ENCODE results near the gene SETD1A. TPM values are rescaled to one million over a fixed set of nuclear protein-coding genes. Genes with fewer than 3 reads are reported as not detected.

SETD1A gene
- total RNA-seq, 1 experiment from 2014 or later, result 15.8 TPM

DNA sequence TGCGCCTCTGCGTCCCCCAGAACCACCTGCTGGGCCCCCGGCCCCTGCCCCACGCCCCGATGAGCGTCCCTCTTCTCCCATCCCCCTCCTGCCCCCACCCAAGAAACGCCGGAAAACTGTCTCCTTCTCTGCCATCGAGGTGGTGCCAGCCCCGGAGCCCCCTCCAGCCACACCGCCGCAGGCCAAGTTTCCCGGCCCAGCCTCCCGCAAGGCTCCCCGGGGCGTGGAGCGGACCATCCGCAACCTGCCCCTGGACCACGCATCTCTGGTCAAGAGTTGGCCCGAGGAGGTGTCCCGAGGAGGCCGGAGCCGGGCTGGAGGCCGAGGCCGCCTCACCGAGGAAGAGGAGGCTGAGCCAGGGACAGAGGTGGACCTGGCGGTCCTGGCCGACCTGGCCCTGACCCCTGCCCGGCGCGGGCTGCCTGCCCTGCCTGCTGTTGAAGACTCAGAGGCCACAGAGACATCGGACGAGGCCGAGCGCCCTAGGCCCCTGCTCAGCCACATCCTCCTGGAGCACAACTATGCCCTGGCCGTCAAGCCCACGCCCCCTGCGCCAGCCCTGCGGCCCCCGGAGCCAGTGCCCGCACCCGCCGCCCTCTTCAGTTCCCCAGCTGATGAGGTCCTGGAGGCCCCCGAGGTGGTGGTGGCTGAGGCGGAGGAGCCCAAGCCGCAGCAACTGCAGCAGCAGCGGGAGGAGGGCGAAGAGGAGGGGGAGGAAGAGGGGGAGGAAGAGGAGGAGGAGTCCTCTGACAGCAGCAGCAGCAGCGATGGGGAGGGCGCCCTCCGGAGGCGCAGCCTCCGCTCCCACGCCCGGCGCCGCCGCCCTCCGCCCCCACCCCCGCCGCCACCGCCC lies 21.8 kb downstream of the SETD1A start:
- CTCF ChIA-PET, result no interaction called here
- no peak overlapping the region for H3K4me3 Mint-ChIP-seq (ENCODE audit: unreplicated experiment)
- H3K36me3 Mint-ChIP-seq (ENCODE audit: insufficient read depth, unreplicated experiment), result peaks cover 74% of the 10 kb centered on the region
- H3K27me3 Mint-ChIP-seq (ENCODE audit: insufficient read depth, unreplicated experiment), result no peaks in the 10 kb centered on the region
- H3K4me1 Mint-ChIP-seq (ENCODE audit: insufficient read depth, unreplicated experiment), result no peaks in the 10 kb centered on the region
- no peak for DNase-seq (ENCODE audit: unreplicated experiment)
- H3K9me3 Mint-ChIP-seq (ENCODE audit: unreplicated experiment), result no peaks in the 10 kb centered on the region
- TF ChIP-seq, protein P1, sequence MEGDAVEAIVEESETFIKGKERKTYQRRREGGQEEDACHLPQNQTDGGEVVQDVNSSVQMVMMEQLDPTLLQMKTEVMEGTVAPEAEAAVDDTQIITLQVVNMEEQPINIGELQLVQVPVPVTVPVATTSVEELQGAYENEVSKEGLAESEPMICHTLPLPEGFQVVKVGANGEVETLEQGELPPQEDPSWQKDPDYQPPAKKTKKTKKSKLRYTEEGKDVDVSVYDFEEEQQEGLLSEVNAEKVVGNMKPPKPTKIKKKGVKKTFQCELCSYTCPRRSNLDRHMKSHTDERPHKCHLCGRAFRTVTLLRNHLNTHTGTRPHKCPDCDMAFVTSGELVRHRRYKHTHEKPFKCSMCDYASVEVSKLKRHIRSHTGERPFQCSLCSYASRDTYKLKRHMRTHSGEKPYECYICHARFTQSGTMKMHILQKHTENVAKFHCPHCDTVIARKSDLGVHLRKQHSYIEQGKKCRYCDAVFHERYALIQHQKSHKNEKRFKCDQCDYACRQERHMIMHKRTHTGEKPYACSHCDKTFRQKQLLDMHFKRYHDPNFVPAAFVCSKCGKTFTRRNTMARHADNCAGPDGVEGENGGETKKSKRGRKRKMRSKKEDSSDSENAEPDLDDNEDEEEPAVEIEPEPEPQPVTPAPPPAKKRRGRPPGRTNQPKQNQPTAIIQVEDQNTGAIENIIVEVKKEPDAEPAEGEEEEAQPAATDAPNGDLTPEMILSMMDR (IDR thresholded peaks at IDR 0.05; ENCODE audit: unreplicated experiment), result no peak
- intact Hi-C loops (cut with micrococcal nuclease), result no loop called here
- BruUV-seq (replicated peaks), result no TSS peak
- POLR2A ChIA-PET, result no interaction called here
- no peak overlapping the region for H3K27ac Mint-ChIP-seq (ENCODE audit: low read depth, unreplicated experiment)

DNA sequence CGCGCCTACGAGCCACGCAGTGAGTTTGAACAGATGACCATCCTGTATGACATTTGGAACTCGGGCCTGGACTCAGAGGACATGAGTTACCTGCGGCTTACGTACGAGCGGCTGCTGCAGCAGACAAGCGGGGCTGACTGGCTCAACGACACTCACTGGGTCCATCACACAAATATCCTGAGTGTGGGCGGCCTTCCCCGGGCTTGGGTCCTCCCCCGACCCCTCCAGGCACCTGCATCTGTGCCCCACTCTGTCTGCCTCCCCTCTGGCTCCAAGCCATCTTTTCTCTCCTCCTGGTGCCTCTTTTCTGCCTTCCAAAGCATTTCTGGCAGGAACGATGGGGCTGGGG lies 22.4 kb downstream of the SETD1A start:
- BruUV-seq (replicated peaks), result no TSS peak
- H3K9me3 Mint-ChIP-seq (ENCODE audit: unreplicated experiment), result no peaks in the 10 kb centered on the region
- no peak for DNase-seq (ENCODE audit: unreplicated experiment)
- TF ChIP-seq, protein P1 (IDR thresholded peaks at IDR 0.05; ENCODE audit: unreplicated experiment), result no peak
- H3K27me3 Mint-ChIP-seq (ENCODE audit: insufficient read depth, unreplicated experiment), result no peaks in the 10 kb centered on the region
- no peak overlapping the region for H3K27ac Mint-ChIP-seq (ENCODE audit: low read depth, unreplicated experiment)
- CTCF ChIA-PET, result interaction anchor here (1.3 kb wide), 1 partner anchor 463 kb away, joined by 5 read pairs; no protein-coding TSS in a partner anchor
- no peak overlapping the region for H3K4me3 Mint-ChIP-seq (ENCODE audit: unreplicated experiment)
- H3K36me3 Mint-ChIP-seq (ENCODE audit: insufficient read depth, unreplicated experiment), result peaks cover 73% of the 10 kb centered on the region
- no peaks in the 10 kb centered on the region for H3K4me1 Mint-ChIP-seq (ENCODE audit: insufficient read depth, unreplicated experiment)
- intact Hi-C loops (cut with micrococcal nuclease), result no loop called here
- POLR2A ChIA-PET, result no interaction called here

DNA sequence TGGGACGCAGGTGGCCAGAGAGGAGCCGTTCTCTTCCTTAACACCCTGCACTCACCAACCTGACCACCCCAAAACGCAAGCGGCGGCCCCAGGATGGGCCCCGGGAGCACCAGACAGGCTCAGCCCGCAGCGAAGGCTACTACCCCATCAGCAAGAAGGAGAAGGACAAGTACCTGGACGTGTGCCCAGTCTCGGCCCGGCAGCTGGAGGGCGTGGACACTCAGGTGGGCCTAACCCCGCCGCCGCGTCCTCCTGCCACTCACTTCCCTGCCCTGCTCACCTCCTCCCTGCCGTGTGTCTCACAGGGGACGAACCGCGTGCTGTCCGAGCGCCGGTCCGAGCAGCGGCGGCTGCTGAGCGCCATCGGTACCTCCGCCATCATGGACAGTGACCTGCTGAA lies 22.9 kb downstream of the SETD1A start:
- Mint-ChIP-seq H3K4me1 (ENCODE audit: insufficient read depth, unreplicated experiment) (peaks cover 4% of the 10 kb centered on the region), H3K9me3 (ENCODE audit: unreplicated experiment) (no peaks in the 10 kb centered on the region), H3K36me3 (ENCODE audit: insufficient read depth, unreplicated experiment) (peaks cover 69% of the 10 kb centered on the region), H3K27ac (ENCODE audit: low read depth, unreplicated experiment) (no peak overlapping the region), H3K4me3 (ENCODE audit: unreplicated experiment) (no peak overlapping the region), H3K27me3 (ENCODE audit: insufficient read depth, unreplicated experiment) (no peaks in the 10 kb centered on the region)
- intact Hi-C loops (cut with micrococcal nuclease), result no loop called here
- DNase-seq (ENCODE audit: unreplicated experiment), result no peak
- CTCF ChIA-PET, result interaction anchor here (1.3 kb wide), 1 partner anchor 463 kb away, joined by 5 read pairs; no protein-coding TSS in a partner anchor
- no TSS peak for BruUV-seq (replicated peaks)
- POLR2A ChIA-PET, result no interaction called here
- TF ChIP-seq, protein P1 (IDR thresholded peaks at IDR 0.05; ENCODE audit: unreplicated experiment), result no peak

DNA sequence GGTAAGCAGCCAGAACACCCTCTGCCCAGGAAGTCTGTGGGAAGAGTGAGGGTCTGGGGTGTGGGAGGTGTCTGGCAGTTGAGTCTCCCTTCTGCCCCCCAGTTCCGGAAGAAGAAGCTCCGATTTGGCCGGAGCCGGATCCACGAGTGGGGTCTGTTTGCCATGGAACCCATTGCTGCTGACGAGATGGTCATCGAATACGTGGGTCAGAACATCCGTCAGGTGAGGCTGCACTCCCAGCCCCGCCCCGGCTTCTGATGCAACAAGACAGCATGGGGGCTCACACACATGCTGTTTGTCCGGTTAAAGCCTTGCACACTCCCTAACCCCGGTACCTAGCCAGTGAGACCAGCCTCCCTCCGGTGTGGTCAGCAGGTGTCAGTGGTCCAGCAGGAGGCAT lies 23.4 kb downstream of the SETD1A start:
- Mint-ChIP-seq H3K27me3 (ENCODE audit: insufficient read depth, unreplicated experiment) (no peaks in the 10 kb centered on the region), H3K4me3 (ENCODE audit: unreplicated experiment) (no peak overlapping the region), H3K4me1 (ENCODE audit: insufficient read depth, unreplicated experiment) (peaks cover 5% of the 10 kb centered on the region), H3K27ac (ENCODE audit: low read depth, unreplicated experiment) (no peak overlapping the region), H3K36me3 (ENCODE audit: insufficient read depth, unreplicated experiment) (peaks cover 64% of the 10 kb centered on the region), H3K9me3 (ENCODE audit: unreplicated experiment) (no peaks in the 10 kb centered on the region)
- BruUV-seq (replicated peaks), result no TSS peak
- POLR2A ChIA-PET, result no interaction called here
- no peak for DNase-seq (ENCODE audit: unreplicated experiment)
- CTCF ChIA-PET, result interaction anchor here (0.6 to 1.3 kb wide), 3 partner anchors 46 to 462 kb away, joined by 3 to 5 read pairs (median 3); partner anchors contain the start of gene PYDC1
- intact Hi-C loops (cut with micrococcal nuclease), result no loop called here
- TF ChIP-seq, protein P1 (IDR thresholded peaks at IDR 0.05; ENCODE audit: unreplicated experiment), result no peak

Data from MCF 10A (cell line).